Stimulated activated CD8-positive, alpha-beta memory T cell treated with anti-CD3 and anti-CD28 coated beads, Interleukin-4, amount 100 ng/mL, for 48 hours (primary cell): ENCODE results near the gene GOLGA6C.
"Not testable (repeated sequence)": the region's sequence is repeated elsewhere in the genome, so short reads cannot be mapped to it uniquely, and the experiment has no call there.

Source experiments
- DNase-seq: peaks from one replicate; pipeline ENCODE4 v3.0.0-alpha.2; 2020

Gene GOLGA6C

DNA sequence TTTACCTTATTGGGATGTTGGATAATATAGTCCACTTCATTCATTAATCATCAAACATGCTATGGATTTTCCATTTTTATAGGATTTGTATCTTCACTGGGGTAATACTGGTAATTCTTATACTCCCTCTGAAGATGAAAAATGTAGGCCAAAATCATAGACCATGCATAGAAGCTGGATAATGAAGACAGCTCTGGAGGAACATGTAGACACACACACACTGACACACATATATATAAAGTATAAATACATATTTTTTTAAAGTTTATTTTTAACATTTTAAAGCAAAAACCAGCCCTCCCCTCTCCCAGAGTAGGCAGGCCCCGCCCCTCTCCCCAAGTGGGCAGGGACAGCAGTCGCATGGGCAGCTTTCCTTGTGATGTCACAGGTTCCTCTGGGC, at the start of gene GOLGA6C:
Gene GOLGA6C, plus strand, starts transcription at position 301 of the 400 bp plus-strand sequence. CDS start 265 bp downstream, outside the sequence.
- DNase-seq, result not testable (repeated sequence)

- DNase-seq, result no peak
These were observed 49.4 kb upstream of the GOLGA6C start for GRCh38 chr15:75208501-75209288.

DNA sequence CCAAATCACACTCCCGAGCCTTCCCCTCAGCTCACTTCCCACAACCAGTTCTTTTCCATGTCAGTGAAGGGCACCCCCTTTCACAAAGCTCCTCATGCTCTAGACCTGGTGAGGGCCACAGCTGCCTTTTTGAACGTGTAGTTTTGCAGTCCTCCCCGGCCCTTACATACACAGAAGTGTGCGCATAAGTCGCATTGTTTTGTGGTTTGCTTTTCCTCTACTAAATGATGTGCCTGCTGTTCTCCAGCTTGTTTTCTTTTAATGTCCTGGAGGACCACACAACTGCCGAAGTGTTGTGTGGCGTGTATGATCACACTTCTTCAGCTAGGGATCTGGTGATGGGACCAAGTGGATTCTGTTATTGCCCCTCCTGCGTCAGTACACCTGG, 48.9 kb upstream of the GOLGA6C start:
- no peak for DNase-seq

- DNase-seq, result no peak
These were observed 47.3 kb upstream of the GOLGA6C start for GRCh38 chr15:75210811-75211230.

- DNase-seq, result no peak
These were observed 46.5 kb upstream of the GOLGA6C start for GRCh38 chr15:75211436-75212199.

DNA sequence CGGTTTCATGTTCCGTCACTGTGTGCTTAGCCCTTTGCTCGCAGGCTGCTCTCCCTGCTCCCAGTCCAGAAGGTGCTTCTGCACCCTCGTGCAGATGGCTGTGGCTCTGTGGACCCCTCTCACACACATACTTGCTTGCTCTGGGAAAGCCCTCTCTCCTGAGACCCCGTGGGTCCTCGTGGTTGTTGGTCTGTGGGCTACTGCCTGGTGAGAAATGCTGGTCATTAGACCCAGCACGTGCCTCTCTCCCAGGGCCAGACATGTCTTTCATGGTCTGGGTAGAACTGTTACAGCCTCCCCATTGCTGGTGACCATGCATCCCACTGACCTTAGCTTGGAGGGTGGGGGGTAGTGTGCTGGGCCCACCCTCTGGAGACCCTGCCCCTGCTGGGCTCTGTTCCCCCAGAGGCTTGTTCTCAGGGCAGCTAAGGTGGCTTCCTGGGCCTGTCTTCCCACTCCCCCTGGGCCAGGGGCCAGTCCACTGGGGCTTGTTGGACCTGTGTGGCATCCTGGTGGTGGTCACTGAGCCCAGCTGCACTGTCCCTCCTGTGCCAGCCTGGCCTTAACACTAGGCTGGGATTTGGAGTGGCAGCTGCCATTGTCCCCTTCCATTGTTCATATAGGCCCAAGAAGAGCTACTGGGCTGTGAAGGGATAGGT, 45.8 kb upstream of the GOLGA6C start:
- no peak for DNase-seq

DNA sequence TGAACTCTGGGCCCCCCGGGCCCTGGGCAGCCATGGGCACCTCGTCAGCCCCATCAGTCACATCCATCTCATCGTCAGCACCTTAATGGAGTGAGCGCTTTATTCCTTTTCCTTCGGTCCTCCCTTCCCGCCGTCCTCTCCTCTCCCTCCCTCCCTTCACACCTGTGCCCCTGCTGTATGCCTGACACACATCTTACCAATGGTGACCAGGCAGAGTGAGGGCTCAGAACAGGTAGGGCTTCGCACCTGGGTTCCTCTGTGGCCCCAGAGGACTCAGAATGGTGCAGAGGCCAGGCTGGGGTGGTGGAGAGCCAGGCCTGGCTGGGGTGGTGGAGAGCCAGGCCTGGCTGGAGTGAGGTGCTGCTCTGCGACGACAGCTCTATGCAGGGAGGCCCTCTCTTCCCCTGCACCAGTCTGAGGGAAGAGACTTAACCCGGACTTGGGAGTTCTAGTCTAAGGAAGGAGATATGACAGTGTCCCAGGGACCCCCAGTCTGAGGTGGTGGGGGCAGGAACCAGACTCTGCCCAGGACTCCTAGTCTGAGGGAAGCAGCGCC, 44.8 kb upstream of the GOLGA6C start:
- no peak for DNase-seq

DNA sequence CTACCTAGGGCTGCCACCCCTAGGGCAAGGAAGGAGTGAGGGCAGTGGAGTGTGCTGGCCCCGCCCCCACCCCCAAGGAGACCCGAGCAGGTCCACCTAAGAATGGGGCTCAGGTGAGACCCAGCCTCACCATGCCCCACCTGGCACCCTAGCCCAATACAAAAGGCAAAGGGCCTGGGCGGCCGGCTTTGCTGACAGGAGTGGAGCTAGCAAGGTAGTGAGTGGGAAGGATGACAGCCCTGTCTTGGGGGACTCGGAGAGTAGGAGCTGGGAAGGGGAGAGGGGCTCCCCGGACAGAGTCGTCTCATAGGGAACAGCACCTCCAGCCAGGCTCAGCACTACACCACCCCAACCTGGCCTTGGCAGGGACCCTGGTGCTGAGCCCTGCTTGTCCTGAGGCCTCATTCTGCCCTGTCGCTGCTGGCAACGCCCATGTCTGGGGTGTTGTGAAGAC, 44.3 kb upstream of the GOLGA6C start:
- no peak for DNase-seq

GRCh38 chr15:75214293-75215096, 43.6 kb upstream of the GOLGA6C start:
- no peak for DNase-seq

DNA sequence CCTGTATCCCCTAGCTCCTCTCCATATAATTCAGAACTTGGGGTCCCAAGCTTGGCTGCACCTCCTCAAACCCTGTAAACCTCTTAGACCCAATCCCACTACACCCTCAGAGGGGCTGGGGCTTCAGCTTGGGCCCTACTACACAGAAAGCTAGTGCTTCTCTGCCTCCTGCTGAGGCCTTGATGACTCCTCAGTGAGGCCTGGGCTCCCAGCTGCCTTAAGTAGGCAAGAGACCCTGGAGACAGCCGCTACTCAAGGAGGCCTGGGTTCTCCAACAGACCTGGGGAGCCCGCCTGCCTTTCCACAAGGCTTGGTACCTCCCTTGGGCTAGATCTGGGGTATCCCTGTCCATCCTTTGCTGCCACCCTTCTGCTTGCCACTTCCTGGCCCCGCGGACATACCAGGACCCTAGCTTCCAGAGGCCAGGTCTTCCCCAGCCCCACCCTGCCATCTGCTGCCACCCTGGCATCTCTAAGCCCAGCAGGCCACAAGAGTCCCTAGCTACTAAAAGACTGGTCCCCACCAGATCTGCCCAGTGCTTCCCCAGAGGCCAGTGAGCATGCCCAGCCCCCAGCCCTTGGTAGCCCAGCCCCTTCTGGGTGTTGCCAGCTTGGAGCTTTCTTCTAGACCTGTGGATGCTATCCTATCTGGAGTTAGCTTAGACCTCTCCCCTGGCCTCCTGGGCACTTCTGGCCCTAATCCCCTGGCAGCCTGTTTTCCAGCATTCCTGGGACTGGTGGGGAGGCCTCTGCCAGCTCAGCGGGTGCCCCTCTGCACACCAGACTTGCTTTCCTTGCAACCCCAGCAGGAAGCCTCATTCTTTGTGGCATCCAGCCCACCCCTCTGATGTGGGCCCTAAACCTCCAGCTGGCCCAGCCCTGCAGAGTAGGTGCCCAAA, 42.8 kb upstream of the GOLGA6C start:
- peak; percentile 29 for DNase-seq

DNA sequence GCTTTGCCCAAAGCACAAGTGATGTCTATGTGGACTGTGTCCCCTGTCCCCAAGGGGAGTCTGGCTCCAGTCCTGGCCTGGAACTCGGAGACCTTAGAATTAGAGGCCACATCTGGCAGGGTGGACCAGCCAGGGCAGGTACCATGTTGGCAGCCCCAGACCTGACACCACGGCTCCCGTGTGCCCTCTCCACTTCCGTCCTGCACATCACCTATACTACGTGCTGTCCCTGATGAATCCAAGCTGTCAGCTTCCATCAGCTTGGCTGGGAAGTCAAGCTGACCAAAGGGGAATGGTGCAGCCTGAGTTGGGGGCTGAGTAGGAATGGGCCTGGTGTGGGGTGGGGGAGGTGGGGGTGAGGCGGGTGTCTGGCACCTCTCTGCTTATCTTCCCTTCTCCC, 41.1 kb upstream of the GOLGA6C start:
- no peak for DNase-seq

GRCh38 chr15:75217574-75217973, 40.6 kb upstream of the GOLGA6C start:
- not testable (repeated sequence) for DNase-seq

- not testable (repeated sequence) for DNase-seq
These were observed 38.6 kb upstream of the GOLGA6C start for GRCh38 chr15:75219507-75219929.

- DNase-seq, result no peak
These were observed 34.4 kb upstream of the GOLGA6C start for GRCh38 chr15:75223688-75224087.

DNA sequence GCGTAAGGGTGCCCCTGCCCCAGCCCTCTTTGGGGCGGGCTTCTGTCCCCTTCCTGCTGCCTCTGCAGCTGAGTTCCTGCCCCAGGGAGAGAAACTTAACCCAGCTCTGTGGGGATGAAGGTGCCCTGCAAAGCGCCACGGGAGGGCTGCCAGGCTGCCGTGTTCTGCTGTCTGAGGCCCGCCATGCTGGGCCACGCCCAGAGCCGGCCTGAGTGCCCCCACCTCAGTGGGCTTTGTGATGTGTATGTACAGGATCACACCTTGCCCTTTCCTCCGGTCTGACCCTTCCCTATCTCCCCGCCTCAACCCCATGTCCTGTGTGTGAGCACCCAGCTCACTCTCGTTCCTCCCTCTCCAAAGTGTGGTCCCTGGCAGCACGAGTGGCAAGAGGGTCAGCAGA, 33.9 kb upstream of the GOLGA6C start:
- DNase-seq, result no peak

GRCh38 chr15:75225102-75225836, 32.9 kb upstream of the GOLGA6C start:
- not testable (repeated sequence) for DNase-seq

DNA sequence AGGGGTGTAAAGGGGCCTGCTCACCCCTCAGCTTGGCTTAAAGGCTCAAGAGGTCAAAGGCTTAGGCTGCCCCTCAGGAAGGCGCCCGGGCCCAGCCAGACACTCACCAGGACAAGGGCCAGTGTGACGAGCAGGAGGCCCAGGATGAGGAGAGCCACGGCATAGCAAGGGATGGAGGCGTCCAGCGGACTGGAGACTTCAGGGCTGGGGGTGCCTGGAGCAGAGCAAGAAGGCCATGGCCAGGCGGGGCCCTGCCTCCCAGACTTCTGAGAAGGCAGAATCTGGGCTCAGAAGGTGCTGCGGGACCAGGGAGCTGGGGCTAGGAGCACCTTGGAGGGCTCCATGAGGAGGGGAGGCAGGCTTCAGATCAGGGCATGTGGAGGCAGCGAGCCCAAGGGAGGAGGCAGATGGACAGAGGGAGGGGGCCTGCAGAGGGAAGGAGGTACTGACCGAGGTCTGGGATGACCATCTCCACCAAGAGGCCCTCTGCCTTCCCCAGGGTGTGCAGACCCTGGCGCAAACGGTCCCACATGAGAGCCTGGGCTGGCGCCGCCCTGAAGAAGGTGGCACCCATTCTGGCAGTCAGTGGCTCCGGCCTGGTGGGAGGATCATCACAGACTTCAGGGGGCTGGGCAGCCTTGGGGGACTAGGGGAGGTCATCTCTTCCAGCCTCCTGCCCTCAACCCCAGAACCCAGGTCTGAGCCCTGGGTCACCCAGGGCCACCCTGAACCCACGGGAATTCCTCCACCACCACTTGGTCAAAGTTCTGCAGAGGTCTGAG, 32.0 kb upstream of the GOLGA6C start:
- no peak for DNase-seq

GRCh38 chr15:75227112-75227511, 31.0 kb upstream of the GOLGA6C start:
- not testable (repeated sequence) for DNase-seq

- no peak for DNase-seq
These were observed 30.4 kb upstream of the GOLGA6C start for GRCh38 chr15:75227663-75228280.
